Fibroblast of lung (primary cell): ENCODE results near the gene CHST15. TPM values are rescaled to one million over a fixed set of nuclear protein-coding genes. Genes with fewer than 3 reads are reported as not detected.
A peak's percentile ranks its signal among the peaks of the same experiment; 100 is the strongest.

ENCODE experiments used
- DNase-seq, 2 donors: peaks; one replicate each; pipeline versions ENCODE4 v3.0.0 to v3.0.0-alpha.2; 2010; ENCODE audit warnings: low read depth in 2 of 2
- H2AFZ ChIP-seq: 2 replicates; pipeline ENCODE4 v1.5.1; 2012; ENCODE audit warnings: low read length, control low read depth, inconsistent platforms
- H3K27ac ChIP-seq: 2 replicates; pipeline ENCODE4 v1.5.1; 2011; ENCODE audit warnings: low read length, control low read depth; ENCODE audit not compliant: insufficient read depth
- H3K27me3 ChIP-seq: 2 replicates; pipeline ENCODE4 v1.5.1; 2011; ENCODE audit warnings: mild to moderate bottlenecking, low read length; ENCODE audit not compliant: control insufficient read depth, insufficient read depth
- H3K36me3 ChIP-seq: 2 replicates; pipeline ENCODE4 v1.5.1; 2011; ENCODE audit warnings: low read length; ENCODE audit not compliant: control insufficient read depth, insufficient read depth
- H3K4me1 ChIP-seq: 2 replicates; pipeline ENCODE4 v1.5.1; 2011; ENCODE audit warnings: low read length; ENCODE audit not compliant: control insufficient read depth, insufficient read depth; ENCODE audit errors: extremely low read depth
- H3K4me2 ChIP-seq: 2 replicates; pipeline ENCODE4 v1.5.1; 2011; ENCODE audit warnings: low read length, control low read depth; ENCODE audit not compliant: insufficient read depth; ENCODE audit errors: extremely low read depth
- H3K4me3 ChIP-seq, 4 experiments: fragments of 200-600 bp in 1 of 4; sonication (generic) in 1 of 4; replicated peaks in 1 of 4; 2 replicates each; pipeline ENCODE4 v1.5.1; 2011 to 2016; ENCODE audit warnings: low read length in 4 of 4, low read depth in 3 of 4, mild to moderate bottlenecking in 3 of 4, control low read depth in 2 of 4, inconsistent platforms in 1 of 4, mixed read lengths in 1 of 4; ENCODE audit not compliant: insufficient read depth in 1 of 4; ENCODE audit errors: control extremely low read depth in 1 of 4
- H3K79me2 ChIP-seq: 2 replicates; pipeline ENCODE4 v1.5.1; 2012; ENCODE audit warnings: mild to moderate bottlenecking, low read length, inconsistent platforms; ENCODE audit not compliant: control insufficient read depth, insufficient read depth
- H3K9ac ChIP-seq: 2 replicates; pipeline ENCODE4 v1.5.1; 2011; ENCODE audit warnings: mild to moderate bottlenecking, low read length, control low read depth; ENCODE audit not compliant: insufficient read depth
- H3K9me3 ChIP-seq: 2 replicates; pipeline ENCODE4 v1.5.1; 2012; ENCODE audit warnings: low read depth, low read length; ENCODE audit not compliant: control insufficient read depth, insufficient read depth
- H4K20me1 ChIP-seq: 2 replicates; pipeline ENCODE4 v1.5.1; 2011; ENCODE audit warnings: low read length; ENCODE audit not compliant: control insufficient read depth, insufficient read depth; ENCODE audit errors: extremely low read depth
- CTCF ChIP-seq, 2 donors: IDR thresholded peaks in 1 of 2; conservative IDR thresholded peaks in 1 of 2; 1 replicate in 1 of 2; 2 replicates in 1 of 2; pipeline ENCODE4 v1.5.1; 2011 to 2012; ENCODE audit warnings: low read length in 2 of 2, control low read depth in 1 of 2, inconsistent platforms in 1 of 2, low read depth in 1 of 2, mild to moderate bottlenecking in 1 of 2
- EZH2 ChIP-seq: IDR thresholded peaks from 2 replicates; pipeline ENCODE4 v1.5.1; 2012; ENCODE audit warnings: low read length, control low read depth, mild to moderate bottlenecking; ENCODE audit errors: missing control alignments
- polyA plus RNA-seq, 2 donors: library from polyadenylated mRNA; depleted of rRNA in 1 of 2; stranded (reverse) in 1 of 2; unstranded in 1 of 2; fragments of >200 nt; gene quantifications; 2 replicates each; pipeline ENCODE4 v1.2.1, GENCODE V29; 2011 to 2012; ENCODE audit warnings: missing spikeins in 1 of 2
- total RNA-seq: library from RNA; depleted of rRNA; stranded (reverse); fragments of >200 nt; gene quantifications from 2 replicates; pipeline ENCODE4 v1.2.1, GENCODE V29; 2014

The CHST15 gene
- total and polyA plus RNA-seq, 2 donors (not counting 1 experiment from before 2014, with no cell fraction given) = 5.0 to 7.9 TPM

- TF ChIP-seq EZH2 = no peak
- no peak for TF ChIP-seq CTCF (conservative IDR thresholded peaks at IDR 0.05 in 1 of 2, IDR thresholded peaks at IDR 0.05 in 1 of 2; ENCODE audit: low read depth in 1 of 2, low read length in 2 of 2)
- peak; percentile 39 to 55 for DNase-seq
- Histone ChIP-seq H3K27ac (no peak overlapping the region), H3K36me3 (no peaks in the 10 kb centered on the region), H3K9me3 (no peaks in the 10 kb centered on the region), H4K20me1 (no peaks in the 10 kb centered on the region), H3K4me3 (no peak overlapping the region), H2AFZ (no peak overlapping the region), H3K4me2 (peak overlapping the region; percentile 68), H3K79me2 (no peaks in the 10 kb centered on the region), H3K9ac (no peak overlapping the region), H3K27me3 (no peaks in the 10 kb centered on the region), H3K4me1 (peaks cover 8% of the 10 kb centered on the region)
Observed at GRCh38 chr10:124033887-124034218, 59.5 kb downstream of the CHST15 start.

- no peak for TF ChIP-seq CTCF (conservative IDR thresholded peaks at IDR 0.05 in 1 of 2, IDR thresholded peaks at IDR 0.05 in 1 of 2; ENCODE audit: low read depth in 1 of 2, low read length in 2 of 2)
- TF ChIP-seq EZH2 = no peak
- no peaks in the 10 kb centered on the region for H3K9me3 ChIP-seq
- no peaks in the 10 kb centered on the region for H3K79me2 ChIP-seq
- no peak overlapping the region for H2AFZ ChIP-seq
- H3K9ac ChIP-seq = no peak overlapping the region
- no peaks in the 10 kb centered on the region for H3K36me3 ChIP-seq
- peak overlapping the region; percentile 68 for H3K4me2 ChIP-seq
- H4K20me1 ChIP-seq = no peaks in the 10 kb centered on the region
- H3K27ac ChIP-seq = peak overlapping the region; percentile 27
- H3K27me3 ChIP-seq = no peaks in the 10 kb centered on the region
- H3K4me1 ChIP-seq = peaks cover 8% of the 10 kb centered on the region
- DNase-seq = peak; percentile 91 to 93
- no peak overlapping the region for H3K4me3 ChIP-seq
Observed at GRCh38 chr10:124032971-124033886, 60.2 kb downstream of the CHST15 start.

- Histone ChIP-seq H3K4me3 (no peak overlapping the region), H3K36me3 (no peaks in the 10 kb centered on the region), H3K27me3 (no peaks in the 10 kb centered on the region), H3K79me2 (no peaks in the 10 kb centered on the region), H4K20me1 (no peaks in the 10 kb centered on the region), H3K4me2 (no peak overlapping the region), H2AFZ (no peak overlapping the region), H3K9me3 (no peaks in the 10 kb centered on the region), H3K27ac (no peak overlapping the region), H3K4me1 (peaks cover 8% of the 10 kb centered on the region), H3K9ac (no peak overlapping the region)
- TF ChIP-seq EZH2 = no peak
- TF ChIP-seq CTCF (conservative IDR thresholded peaks at IDR 0.05 in 1 of 2, IDR thresholded peaks at IDR 0.05 in 1 of 2; ENCODE audit: low read depth in 1 of 2, low read length in 2 of 2) = no peak
- peak in 1 of 2 donors; percentile 22 for DNase-seq
Observed at GRCh38 chr10:124032087-124032935, 61.1 kb downstream of the CHST15 start.
